ENCODE measurements around the gene TXN.
"Not testable (repeated sequence)": the region's sequence is repeated elsewhere in the genome, so short reads cannot be mapped to it uniquely, and the experiment has no call there.

- TF ChIP-seq CTCF, EP300, POLR2A (IDR thresholded peaks at IDR 0.05): not testable (repeated sequence)
Observed at GRCh38 chr9:110196084-110196499, 60.2 kb downstream of the TXN start.
